GM23338 (cell line): ENCODE measurements around the gene CACNA1B. TPM values are rescaled to one million over a fixed set of nuclear protein-coding genes. Genes with fewer than 3 reads are reported as not detected.
A peak's percentile ranks its signal among the peaks of the same experiment; 100 is the strongest.

Experiments used
- ATAC-seq: fragments of 200-7000 bp; cut with Tn5 transposase; 3 replicates; pipeline ENCODE4 v1.9.1; 2020
- DNase-seq: peaks from one replicate; pipeline ENCODE4 v3.0.0-alpha.2; 2015; ENCODE audit warnings: low spot score
- H2AFZ ChIP-seq: fragments of 200-600 bp; sonication (generic); 2 replicates; pipeline ENCODE4 v1.8.0; 2016; ENCODE audit warnings: antibody characterized with exemption, mild to moderate bottlenecking, moderate library complexity
- H3F3A ChIP-seq: fragments of 200-600 bp; sonication (generic); replicated peaks from 2 replicates; pipeline ENCODE4 v1.8.0; 2017; ENCODE audit warnings: antibody characterized with exemption, mixed run types, low read depth
- H3K27ac ChIP-seq: fragments of 200-600 bp; sonication (generic); 2 replicates; pipeline ENCODE4 v1.6.1; 2016; ENCODE audit warnings: low read depth
- H3K27me3 ChIP-seq: fragments of 200-600 bp; sonication (generic); 2 replicates; pipeline ENCODE4 v1.8.0; 2016; ENCODE audit warnings: mild to moderate bottlenecking, mixed run types, moderate library complexity; ENCODE audit not compliant: insufficient read depth
- H3K36me3 ChIP-seq: fragments of 200-600 bp; sonication (generic); 2 replicates; pipeline ENCODE4 v1.8.0; 2016; ENCODE audit warnings: mild to moderate bottlenecking; ENCODE audit not compliant: insufficient read depth
- H3K4me1 ChIP-seq: fragments of 200-600 bp; sonication (generic); 2 replicates; pipeline ENCODE4 v1.8.0; 2016; ENCODE audit warnings: mild to moderate bottlenecking, moderate library complexity; ENCODE audit not compliant: insufficient read depth
- H3K4me2 ChIP-seq: fragments of 200-600 bp; sonication (generic); 2 replicates; pipeline ENCODE4 v1.7.1; 2017; ENCODE audit warnings: mixed run types
- H3K4me3 ChIP-seq: fragments of 200-600 bp; sonication (generic); 2 replicates; pipeline ENCODE4 v1.6.1; 2016; ENCODE audit warnings: mixed run types
- H3K79me2 ChIP-seq: fragments of 200-600 bp; sonication (generic); replicated peaks from 2 replicates; pipeline ENCODE4 v1.8.0; 2017; ENCODE audit warnings: mild to moderate bottlenecking; ENCODE audit not compliant: insufficient read depth
- H3K9me2 ChIP-seq: fragments of 200-600 bp; sonication (generic); 2 replicates; pipeline ENCODE4 v1.8.0; 2017; ENCODE audit not compliant: insufficient read depth
- H4K20me1 ChIP-seq: fragments of 200-600 bp; sonication (generic); replicated peaks from 2 replicates; pipeline ENCODE4 v1.8.0; 2017; ENCODE audit warnings: mild to moderate bottlenecking; ENCODE audit not compliant: insufficient read depth
- H3K27ac Mint-ChIP-seq: 2 replicates; pipeline ENCODE4 v1.8.0; 2020; ENCODE audit warnings: inconsistent platforms, mild to moderate bottlenecking, moderate library complexity, mixed read lengths
- H3K27me3 Mint-ChIP-seq: 3 replicates; pipeline ENCODE4 v1.8.0; 2022; ENCODE audit warnings: low read depth, mild to moderate bottlenecking, moderate library complexity, mixed read lengths, inconsistent platforms; ENCODE audit not compliant: insufficient read depth, poor library complexity
- H3K36me3 Mint-ChIP-seq: 3 replicates; pipeline ENCODE4 v1.8.0; 2021; ENCODE audit warnings: low read depth, mild to moderate bottlenecking, inconsistent platforms, moderate library complexity, mixed read lengths
- H3K4me1 Mint-ChIP-seq: 3 replicates; pipeline ENCODE4 v1.8.0; 2020; ENCODE audit warnings: mild to moderate bottlenecking, inconsistent platforms, mixed read lengths
- H3K4me3 Mint-ChIP-seq: 3 replicates; pipeline ENCODE4 v1.8.0; 2021; ENCODE audit warnings: moderate library complexity, mild to moderate bottlenecking, inconsistent platforms, mixed read lengths
- H3K9me3 Mint-ChIP-seq: 3 replicates; pipeline ENCODE4 v1.8.0; 2020; ENCODE audit warnings: moderate library complexity, mild to moderate bottlenecking, inconsistent platforms, mixed read lengths
- CREB1 ChIP-seq: fragments of 250-450 bp; sonication (Bioruptor Pico); IDR thresholded peaks from 2 replicates; pipeline ENCODE4 v1.5.0; 2020; ENCODE audit warnings: low read depth, mild to moderate bottlenecking, moderate library complexity
- ETS1 ChIP-seq: IDR thresholded peaks from 2 replicates; pipeline ENCODE4 v1.6.1; 2016; ENCODE audit warnings: antibody characterized with exemption
- EZH2 ChIP-seq: fragments of 200-600 bp; sonication (generic); IDR thresholded peaks from one replicate; pipeline ENCODE4 v1.8.0; 2017; ENCODE audit warnings: antibody characterized with exemption, mild to moderate bottlenecking, low read depth; ENCODE audit not compliant: unreplicated experiment
- EZH2phosphoT487 ChIP-seq: fragments of 200-600 bp; sonication (generic); IDR thresholded peaks from one replicate; pipeline ENCODE4 v1.8.1; 2018; ENCODE audit warnings: antibody characterized with exemption; ENCODE audit not compliant: unreplicated experiment
- JUNB ChIP-seq: IDR thresholded peaks from one replicate; pipeline ENCODE4 v1.6.1; 2016; ENCODE audit warnings: antibody characterized with exemption; ENCODE audit not compliant: unreplicated experiment
- NANOG ChIP-seq: IDR thresholded peaks from 2 replicates; pipeline ENCODE4 v1.6.1; 2016; ENCODE audit warnings: antibody characterized with exemption, borderline replicate concordance
- POLR2AphosphoS5 ChIP-seq: IDR thresholded peaks from 2 replicates; pipeline ENCODE4 v1.6.1; 2016; ENCODE audit warnings: antibody characterized with exemption, low read depth
- STAT1 ChIP-seq: IDR thresholded peaks from one replicate; pipeline ENCODE4 v1.6.1; 2016; ENCODE audit warnings: antibody characterized with exemption; ENCODE audit not compliant: unreplicated experiment
- ZNF114 ChIP-seq: fragments of 250-450 bp; sonication (Bioruptor Pico); IDR thresholded peaks from 2 replicates; pipeline ENCODE4 v1.5.0; 2020; ENCODE audit warnings: mild to moderate bottlenecking, moderate library complexity
- ZNF331 ChIP-seq: fragments of 250-450 bp; sonication (Bioruptor Pico); IDR thresholded peaks from 2 replicates; pipeline ENCODE4 v1.5.0; 2020; ENCODE audit warnings: low read depth, mild to moderate bottlenecking, moderate library complexity
- polyA plus RNA-seq: library from polyadenylated mRNA; unstranded; fragments of >200 nt; fragmentation: Nextera tagmentation; extraction: Ambion mirVana; gene quantifications from 2 replicates; pipeline ENCODE4 v1.2.1, GENCODE V29; 2016
- total RNA-seq: library from RNA; depleted of rRNA; stranded (reverse); fragments of >200 nt; shearing (Covaris generic); gene quantifications from 2 replicates; pipeline ENCODE4 v1.2.3, GENCODE V29; 2014
- TF ChIP-seq, protein P1 (sequence below), 2 experiments: fragments of 200-600 bp in 1 of 2; sonication (generic) in 1 of 2; conservative IDR thresholded peaks; 2 replicates each; pipeline versions ENCODE4 v1.5.1 to v1.6.1; 2016 to 2017; ENCODE audit warnings: antibody characterized with exemption in 2 of 2, low read depth in 2 of 2, mild to moderate bottlenecking in 2 of 2, moderate library complexity in 1 of 2
- TF ChIP-seq, protein P2 (sequence below): fragments of 250-450 bp; sonication (Bioruptor Pico); IDR thresholded peaks from 2 replicates; pipeline ENCODE4 v1.5.0; 2020; ENCODE audit warnings: mild to moderate bottlenecking, moderate library complexity

Gene CACNA1B
- total and polyA plus RNA-seq, 2 experiments from 2014 or later, result 1.1 to 10.4 TPM

GRCh38 chr9:137875846-137876245 is 1.7 kb upstream of the CACNA1B start:
- Mint-ChIP-seq H3K27me3 (peaks cover 18% of the 10 kb centered on the region), H3K4me3 (no peak overlapping the region), H3K9me3 (peaks cover 3% of the 10 kb centered on the region), H3K36me3 (no peaks in the 10 kb centered on the region; the same call in 2 of the 3 replicates), H3K4me1 (peaks cover 4% of the 10 kb centered on the region), H3K27ac (no peak overlapping the region)
- H3K36me3 ChIP-seq, result no peaks in the 10 kb centered on the region
- no peak overlapping the region for H3K4me3 ChIP-seq
- TF ChIP-seq EZH2phosphoT487, result no peak
- TF ChIP-seq ZNF114 (CRISPR knock-in tag), result no peak
- no peak for TF ChIP-seq STAT1
- TF ChIP-seq JUNB, result no peak
- H3K4me2 ChIP-seq, result no peak overlapping the region
- no peak overlapping the region for H2AFZ ChIP-seq
- H3F3A ChIP-seq, result no peaks in the 10 kb centered on the region
- no peaks in the 10 kb centered on the region; the same call in 1 of the 2 replicates for H3K4me1 ChIP-seq
- DNase-seq, result no peak
- peaks cover 16% of the 10 kb centered on the region; the same call in 1 of the 2 replicates for H3K27me3 ChIP-seq
- no peak overlapping the region for H3K27ac ChIP-seq
- no peak for ATAC-seq
- H4K20me1 ChIP-seq, result peaks cover 8% of the 10 kb centered on the region; the same call in 1 of the 2 replicates
- H3K9me2 ChIP-seq, result no peaks in the 10 kb centered on the region
- no peaks in the 10 kb centered on the region for H3K79me2 ChIP-seq

DNA sequence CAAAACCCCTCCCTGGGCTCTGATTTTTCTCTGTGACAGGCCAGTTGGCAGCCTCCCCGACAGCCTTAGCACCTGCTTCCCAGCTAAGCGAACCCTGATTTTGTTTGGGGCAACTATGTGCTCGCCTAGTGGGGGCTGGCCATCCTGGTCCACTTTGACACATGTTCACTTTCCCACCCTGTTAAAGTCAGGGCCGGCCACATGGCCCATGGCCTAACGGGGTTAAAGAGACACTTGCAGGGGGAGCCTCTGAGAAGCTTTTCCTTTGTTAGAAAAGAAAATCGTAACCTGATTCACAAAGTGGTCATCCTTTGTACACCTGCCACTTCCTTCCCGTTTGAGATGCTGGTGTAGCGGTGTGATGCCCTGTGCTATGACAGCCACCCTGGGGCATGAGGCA is 1.3 kb upstream of the CACNA1B start:
- Mint-ChIP-seq H3K27me3 (peaks cover 18% of the 10 kb centered on the region), H3K27ac (no peak overlapping the region), H3K9me3 (peaks cover 3% of the 10 kb centered on the region), H3K4me3 (0 out of 3 replicates have a peak overlapping the region, but pooled peaks have one; percentile 36), H3K36me3 (no peaks in the 10 kb centered on the region; the same call in 2 of the 3 replicates), H3K4me1 (peaks cover 4% of the 10 kb centered on the region)
- Histone ChIP-seq H3K27me3 (peaks cover 16% of the 10 kb centered on the region; the same call in 1 of the 2 replicates), H3K36me3 (no peaks in the 10 kb centered on the region), H3K79me2 (no peaks in the 10 kb centered on the region), H3K4me1 (no peaks in the 10 kb centered on the region; the same call in 1 of the 2 replicates), H4K20me1 (peaks cover 8% of the 10 kb centered on the region; the same call in 1 of the 2 replicates), H3K9me2 (no peaks in the 10 kb centered on the region), H3K4me3 (no peak overlapping the region), H3K27ac (no peak overlapping the region), H2AFZ (no peak overlapping the region), H3K4me2 (no peak overlapping the region), H3F3A (no peaks in the 10 kb centered on the region)
- ATAC-seq, result no peak
- DNase-seq, result no peak
- TF ChIP-seq STAT1 (no peak), ETS1 (no peak), ZNF331 (CRISPR knock-in tag) (no peak), EZH2phosphoT487 (no peak), EZH2 (no peak), CREB1 (CRISPR knock-in tag) (no peak), POLR2AphosphoS5 (no peak), NANOG (no peak)
- TF ChIP-seq, protein P1, sequence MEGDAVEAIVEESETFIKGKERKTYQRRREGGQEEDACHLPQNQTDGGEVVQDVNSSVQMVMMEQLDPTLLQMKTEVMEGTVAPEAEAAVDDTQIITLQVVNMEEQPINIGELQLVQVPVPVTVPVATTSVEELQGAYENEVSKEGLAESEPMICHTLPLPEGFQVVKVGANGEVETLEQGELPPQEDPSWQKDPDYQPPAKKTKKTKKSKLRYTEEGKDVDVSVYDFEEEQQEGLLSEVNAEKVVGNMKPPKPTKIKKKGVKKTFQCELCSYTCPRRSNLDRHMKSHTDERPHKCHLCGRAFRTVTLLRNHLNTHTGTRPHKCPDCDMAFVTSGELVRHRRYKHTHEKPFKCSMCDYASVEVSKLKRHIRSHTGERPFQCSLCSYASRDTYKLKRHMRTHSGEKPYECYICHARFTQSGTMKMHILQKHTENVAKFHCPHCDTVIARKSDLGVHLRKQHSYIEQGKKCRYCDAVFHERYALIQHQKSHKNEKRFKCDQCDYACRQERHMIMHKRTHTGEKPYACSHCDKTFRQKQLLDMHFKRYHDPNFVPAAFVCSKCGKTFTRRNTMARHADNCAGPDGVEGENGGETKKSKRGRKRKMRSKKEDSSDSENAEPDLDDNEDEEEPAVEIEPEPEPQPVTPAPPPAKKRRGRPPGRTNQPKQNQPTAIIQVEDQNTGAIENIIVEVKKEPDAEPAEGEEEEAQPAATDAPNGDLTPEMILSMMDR (conservative IDR thresholded peaks at IDR 0.05; ENCODE audit: low read depth in 2 of 2), result no peak
- TF ChIP-seq, protein P2, sequence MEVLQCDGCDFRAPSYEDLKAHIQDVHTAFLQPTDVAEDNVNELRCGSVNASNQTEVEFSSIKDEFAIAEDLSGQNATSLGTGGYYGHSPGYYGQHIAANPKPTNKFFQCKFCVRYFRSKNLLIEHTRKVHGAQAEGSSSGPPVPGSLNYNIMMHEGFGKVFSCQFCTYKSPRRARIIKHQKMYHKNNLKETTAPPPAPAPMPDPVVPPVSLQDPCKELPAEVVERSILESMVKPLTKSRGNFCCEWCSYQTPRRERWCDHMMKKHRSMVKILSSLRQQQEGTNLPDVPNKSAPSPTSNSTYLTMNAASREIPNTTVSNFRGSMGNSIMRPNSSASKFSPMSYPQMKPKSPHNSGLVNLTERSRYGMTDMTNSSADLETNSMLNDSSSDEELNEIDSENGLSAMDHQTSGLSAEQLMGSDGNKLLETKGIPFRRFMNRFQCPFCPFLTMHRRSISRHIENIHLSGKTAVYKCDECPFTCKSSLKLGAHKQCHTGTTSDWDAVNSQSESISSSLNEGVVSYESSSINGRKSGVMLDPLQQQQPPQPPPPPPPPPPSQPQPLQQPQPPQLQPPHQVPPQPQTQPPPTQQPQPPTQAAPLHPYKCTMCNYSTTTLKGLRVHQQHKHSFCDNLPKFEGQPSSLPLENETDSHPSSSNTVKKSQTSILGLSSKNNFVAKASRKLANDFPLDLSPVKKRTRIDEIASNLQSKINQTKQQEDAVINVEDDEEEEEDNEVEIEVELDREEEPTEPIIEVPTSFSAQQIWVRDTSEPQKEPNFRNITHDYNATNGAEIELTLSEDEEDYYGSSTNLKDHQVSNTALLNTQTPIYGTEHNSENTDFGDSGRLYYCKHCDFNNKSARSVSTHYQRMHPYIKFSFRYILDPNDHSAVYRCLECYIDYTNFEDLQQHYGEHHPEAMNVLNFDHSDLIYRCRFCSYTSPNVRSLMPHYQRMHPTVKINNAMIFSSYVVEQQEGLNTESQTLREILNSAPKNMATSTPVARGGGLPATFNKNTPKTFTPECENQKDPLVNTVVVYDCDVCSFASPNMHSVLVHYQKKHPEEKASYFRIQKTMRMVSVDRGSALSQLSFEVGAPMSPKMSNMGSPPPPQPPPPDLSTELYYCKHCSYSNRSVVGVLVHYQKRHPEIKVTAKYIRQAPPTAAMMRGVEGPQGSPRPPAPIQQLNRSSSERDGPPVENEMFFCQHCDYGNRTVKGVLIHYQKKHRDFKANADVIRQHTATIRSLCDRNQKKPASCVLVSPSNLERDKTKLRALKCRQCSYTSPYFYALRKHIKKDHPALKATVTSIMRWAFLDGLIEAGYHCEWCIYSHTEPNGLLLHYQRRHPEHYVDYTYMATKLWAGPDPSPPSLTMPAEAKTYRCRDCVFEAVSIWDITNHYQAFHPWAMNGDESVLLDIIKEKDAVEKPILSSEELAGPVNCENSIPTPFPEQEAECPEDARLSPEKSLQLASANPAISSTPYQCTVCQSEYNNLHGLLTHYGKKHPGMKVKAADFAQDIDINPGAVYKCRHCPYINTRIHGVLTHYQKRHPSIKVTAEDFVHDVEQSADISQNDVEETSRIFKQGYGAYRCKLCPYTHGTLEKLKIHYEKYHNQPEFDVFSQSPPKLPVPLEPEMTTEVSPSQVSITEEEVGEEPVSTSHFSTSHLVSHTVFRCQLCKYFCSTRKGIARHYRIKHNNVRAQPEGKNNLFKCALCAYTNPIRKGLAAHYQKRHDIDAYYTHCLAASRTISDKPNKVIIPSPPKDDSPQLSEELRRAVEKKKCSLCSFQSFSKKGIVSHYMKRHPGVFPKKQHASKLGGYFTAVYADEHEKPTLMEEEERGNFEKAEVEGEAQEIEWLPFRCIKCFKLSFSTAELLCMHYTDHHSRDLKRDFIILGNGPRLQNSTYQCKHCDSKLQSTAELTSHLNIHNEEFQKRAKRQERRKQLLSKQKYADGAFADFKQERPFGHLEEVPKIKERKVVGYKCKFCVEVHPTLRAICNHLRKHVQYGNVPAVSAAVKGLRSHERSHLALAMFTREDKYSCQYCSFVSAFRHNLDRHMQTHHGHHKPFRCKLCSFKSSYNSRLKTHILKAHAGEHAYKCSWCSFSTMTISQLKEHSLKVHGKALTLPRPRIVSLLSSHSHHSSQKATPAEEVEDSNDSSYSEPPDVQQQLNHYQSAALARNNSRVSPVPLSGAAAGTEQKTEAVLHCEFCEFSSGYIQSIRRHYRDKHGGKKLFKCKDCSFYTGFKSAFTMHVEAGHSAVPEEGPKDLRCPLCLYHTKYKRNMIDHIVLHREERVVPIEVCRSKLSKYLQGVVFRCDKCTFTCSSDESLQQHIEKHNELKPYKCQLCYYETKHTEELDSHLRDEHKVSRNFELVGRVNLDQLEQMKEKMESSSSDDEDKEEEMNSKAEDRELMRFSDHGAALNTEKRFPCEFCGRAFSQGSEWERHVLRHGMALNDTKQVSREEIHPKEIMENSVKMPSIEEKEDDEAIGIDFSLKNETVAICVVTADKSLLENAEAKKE (CRISPR knock-in tag), result no peak
